Measurements from ENCODE around the gene ADRA1B.

ADRA1B gene

DNA sequence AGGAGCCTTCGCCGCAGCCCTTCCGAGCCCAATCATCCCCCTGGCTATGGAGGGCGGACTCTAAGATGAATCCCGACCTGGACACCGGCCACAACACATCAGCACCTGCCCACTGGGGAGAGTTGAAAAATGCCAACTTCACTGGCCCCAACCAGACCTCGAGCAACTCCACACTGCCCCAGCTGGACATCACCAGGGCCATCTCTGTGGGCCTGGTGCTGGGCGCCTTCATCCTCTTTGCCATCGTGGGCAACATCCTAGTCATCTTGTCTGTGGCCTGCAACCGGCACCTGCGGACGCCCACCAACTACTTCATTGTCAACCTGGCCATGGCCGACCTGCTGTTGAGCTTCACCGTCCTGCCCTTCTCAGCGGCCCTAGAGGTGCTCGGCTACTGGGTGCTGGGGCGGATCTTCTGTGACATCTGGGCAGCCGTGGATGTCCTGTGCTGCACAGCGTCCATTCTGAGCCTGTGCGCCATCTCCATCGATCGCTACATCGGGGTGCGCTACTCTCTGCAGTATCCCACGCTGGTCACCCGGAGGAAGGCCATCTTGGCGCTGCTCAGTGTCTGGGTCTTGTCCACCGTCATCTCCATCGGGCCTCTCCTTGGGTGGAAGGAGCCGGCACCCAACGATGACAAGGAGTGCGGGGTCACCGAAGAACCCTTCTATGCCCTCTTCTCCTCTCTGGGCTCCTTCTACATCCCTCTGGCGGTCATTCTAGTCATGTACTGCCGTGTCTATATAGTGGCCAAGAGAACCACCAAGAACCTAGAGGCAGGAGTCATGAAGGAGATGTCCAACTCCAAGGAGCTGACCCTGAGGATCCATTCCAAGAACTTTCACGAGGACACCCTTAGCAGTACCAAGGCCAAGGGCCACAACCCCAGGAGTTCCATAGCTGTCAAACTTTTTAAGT, 819 bp downstream of the ADRA1B start:
- Histone ChIP-seq H3K27me3 (ENCODE audit: low read length) (no peaks in the 10 kb centered on the region), H3K27ac (ENCODE audit: low read depth, low read length) (no peak overlapping the region), H3K9me3 (ENCODE audit: insufficient read depth, low read length) (no peaks in the 10 kb centered on the region), H3K79me2 (ENCODE audit: insufficient read depth, low read length) (no peaks in the 10 kb centered on the region), H3K36me3 (ENCODE audit: low read length) (no peaks in the 10 kb centered on the region), H2AFZ (ENCODE audit: low read depth, low read length, severe bottlenecking) (no peak overlapping the region), H3K4me2 (ENCODE audit: low read depth, low read length, poor library complexity, severe bottlenecking) (no peak overlapping the region), H3K9me2 (replicated peaks; ENCODE audit: insufficient read depth, low read length) (no peaks in the 10 kb centered on the region), H4K20me1 (ENCODE audit: low read depth, low read length) (no peaks in the 10 kb centered on the region), H3K4me3 (ENCODE audit: insufficient read depth, low read length, poor library complexity, severe bottlenecking) (no peak overlapping the region), H3F3A (ENCODE audit: insufficient read depth) (no peaks in the 10 kb centered on the region), H3K9ac (ENCODE audit: low read length) (no peak overlapping the region)
- no peak for TF ChIP-seq EZH2phosphoT487 (conservative IDR thresholded peaks at IDR 0.05; ENCODE audit: low read length)
- TF ChIP-seq, protein P1, sequence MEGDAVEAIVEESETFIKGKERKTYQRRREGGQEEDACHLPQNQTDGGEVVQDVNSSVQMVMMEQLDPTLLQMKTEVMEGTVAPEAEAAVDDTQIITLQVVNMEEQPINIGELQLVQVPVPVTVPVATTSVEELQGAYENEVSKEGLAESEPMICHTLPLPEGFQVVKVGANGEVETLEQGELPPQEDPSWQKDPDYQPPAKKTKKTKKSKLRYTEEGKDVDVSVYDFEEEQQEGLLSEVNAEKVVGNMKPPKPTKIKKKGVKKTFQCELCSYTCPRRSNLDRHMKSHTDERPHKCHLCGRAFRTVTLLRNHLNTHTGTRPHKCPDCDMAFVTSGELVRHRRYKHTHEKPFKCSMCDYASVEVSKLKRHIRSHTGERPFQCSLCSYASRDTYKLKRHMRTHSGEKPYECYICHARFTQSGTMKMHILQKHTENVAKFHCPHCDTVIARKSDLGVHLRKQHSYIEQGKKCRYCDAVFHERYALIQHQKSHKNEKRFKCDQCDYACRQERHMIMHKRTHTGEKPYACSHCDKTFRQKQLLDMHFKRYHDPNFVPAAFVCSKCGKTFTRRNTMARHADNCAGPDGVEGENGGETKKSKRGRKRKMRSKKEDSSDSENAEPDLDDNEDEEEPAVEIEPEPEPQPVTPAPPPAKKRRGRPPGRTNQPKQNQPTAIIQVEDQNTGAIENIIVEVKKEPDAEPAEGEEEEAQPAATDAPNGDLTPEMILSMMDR (IDR thresholded peaks at IDR 0.05; ENCODE audit: insufficient read depth, low read length, poor library complexity, severe bottlenecking) = no peak

DNA sequence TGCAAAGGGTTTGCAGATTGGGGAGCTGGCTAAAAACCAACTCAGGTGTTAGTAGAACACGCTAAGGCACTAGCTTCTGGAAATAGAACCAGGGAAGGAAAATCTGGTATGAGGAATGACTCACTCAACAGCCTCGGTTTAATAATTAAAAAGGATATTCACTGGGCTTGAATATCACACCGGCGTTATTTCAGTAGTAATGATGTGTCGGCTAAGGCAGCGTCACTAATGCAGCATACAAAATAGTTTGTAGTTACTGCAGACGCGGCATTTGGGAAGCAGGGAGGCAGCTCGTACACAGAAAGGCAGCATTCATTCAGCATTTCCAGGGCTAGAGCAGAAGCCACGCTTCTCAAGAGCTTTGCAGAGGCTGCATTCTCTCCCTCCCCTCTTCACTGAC, 1.7 kb downstream of the ADRA1B start:
- no peak for TF ChIP-seq EZH2phosphoT487 (conservative IDR thresholded peaks at IDR 0.05; ENCODE audit: low read length)
- TF ChIP-seq, protein P1 (IDR thresholded peaks at IDR 0.05; ENCODE audit: insufficient read depth, low read length, poor library complexity, severe bottlenecking) = no peak
- Histone ChIP-seq H3K27me3 (ENCODE audit: low read length) (no peaks in the 10 kb centered on the region), H2AFZ (ENCODE audit: low read depth, low read length, severe bottlenecking) (no peak overlapping the region), H3K27ac (ENCODE audit: low read depth, low read length) (no peak overlapping the region), H3F3A (ENCODE audit: insufficient read depth) (no peaks in the 10 kb centered on the region), H4K20me1 (ENCODE audit: low read depth, low read length) (no peaks in the 10 kb centered on the region), H3K9ac (ENCODE audit: low read length) (no peak overlapping the region), H3K9me3 (ENCODE audit: insufficient read depth, low read length) (no peaks in the 10 kb centered on the region), H3K4me2 (ENCODE audit: low read depth, low read length, poor library complexity, severe bottlenecking) (no peak overlapping the region), H3K9me2 (replicated peaks; ENCODE audit: insufficient read depth, low read length) (no peaks in the 10 kb centered on the region), H3K4me3 (ENCODE audit: insufficient read depth, low read length, poor library complexity, severe bottlenecking) (no peak overlapping the region), H3K36me3 (ENCODE audit: low read length) (no peaks in the 10 kb centered on the region), H3K79me2 (ENCODE audit: insufficient read depth, low read length) (no peaks in the 10 kb centered on the region)

DNA sequence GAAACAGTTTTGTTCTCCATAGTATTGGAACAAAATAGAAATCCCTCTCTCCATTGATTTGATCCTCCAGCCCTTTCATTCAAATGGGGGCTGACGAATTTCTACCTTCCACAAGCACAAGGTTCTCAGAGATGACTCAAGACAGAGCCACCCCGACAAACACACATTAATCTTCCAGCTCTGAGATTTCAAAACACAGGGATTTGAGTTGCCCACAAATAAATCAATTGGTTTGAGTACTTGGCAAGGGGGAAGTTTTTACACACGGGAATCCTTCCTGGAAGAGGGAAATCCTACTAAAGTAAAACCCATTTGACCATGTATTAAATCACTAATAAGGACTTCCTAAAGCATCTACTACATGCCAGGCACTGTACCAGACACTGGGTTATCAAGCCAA, 5.4 kb downstream of the ADRA1B start:
- no peaks in the 10 kb centered on the region for H3K9me3 ChIP-seq (ENCODE audit: insufficient read depth, low read length)
- H3K79me2 ChIP-seq (ENCODE audit: insufficient read depth, low read length) = no peaks in the 10 kb centered on the region

More for the DNA sequence above, 5.4 kb downstream of the ADRA1B start:
- Histone ChIP-seq H3K4me2 (ENCODE audit: low read depth, low read length, poor library complexity, severe bottlenecking) (no peak overlapping the region), H3F3A (ENCODE audit: insufficient read depth) (no peaks in the 10 kb centered on the region), H3K4me3 (ENCODE audit: insufficient read depth, low read length, poor library complexity, severe bottlenecking) (no peak overlapping the region), H3K9me2 (replicated peaks; ENCODE audit: insufficient read depth, low read length) (no peaks in the 10 kb centered on the region), H3K27me3 (ENCODE audit: low read length) (no peaks in the 10 kb centered on the region), H2AFZ (ENCODE audit: low read depth, low read length, severe bottlenecking) (no peak overlapping the region), H4K20me1 (ENCODE audit: low read depth, low read length) (no peaks in the 10 kb centered on the region), H3K9ac (ENCODE audit: low read length) (no peak overlapping the region), H3K36me3 (ENCODE audit: low read length) (no peaks in the 10 kb centered on the region), H3K27ac (ENCODE audit: low read depth, low read length) (no peak overlapping the region)
- TF ChIP-seq EZH2phosphoT487 (conservative IDR thresholded peaks at IDR 0.05; ENCODE audit: low read length) = no peak
- TF ChIP-seq, protein P1 (IDR thresholded peaks at IDR 0.05; ENCODE audit: insufficient read depth, low read length, poor library complexity, severe bottlenecking) = no peak

All from SU-DHL-6 (cell line).